Body of pancreas (tissue), 4 donors: ENCODE data around the gene CTPS2. TPM values are rescaled to one million over a fixed set of nuclear protein-coding genes. Genes with fewer than 3 reads are reported as not detected.

Source experiments
- ATAC-seq: fragments of 150-250 bp; one replicate; pipeline ENCODE4 v1.9.1; 2016
- DNase-seq, 4 donors: peaks; one replicate each; pipeline ENCODE4 v3.0.0-alpha.2; 2019
- H3K27ac ChIP-seq, 4 donors: fragments of 200-600 bp; sonication (generic); 1 replicate in 3 of 4; 2 replicates in 1 of 4; pipeline versions ENCODE4 v1.5.1 to v1.6.1; 2016 to 2019; ENCODE audit warnings: mild to moderate bottlenecking in 1 of 4, mixed read lengths in 1 of 4, moderate library complexity in 1 of 4
- H3K27me3 ChIP-seq, 2 donors: fragments of 200-600 bp; sonication (generic); one replicate each; pipeline ENCODE4 v1.6.0; 2016; ENCODE audit warnings: mild to moderate bottlenecking in 1 of 2
- H3K36me3 ChIP-seq, 2 donors: fragments of 200-600 bp; sonication (generic); replicated peaks in 1 of 2; 2 replicates each; pipeline ENCODE4 v1.5.1; 2016; ENCODE audit warnings: low read depth in 2 of 2; ENCODE audit not compliant: insufficient read depth in 1 of 2
- H3K4me1 ChIP-seq: fragments of 200-600 bp; sonication (generic); one replicate; pipeline ENCODE4 v1.6.0; 2016
- H3K4me3 ChIP-seq, 2 donors: fragments of 200-600 bp; sonication (generic); 1 replicate in 1 of 2; 2 replicates in 1 of 2; pipeline ENCODE4 v1.5.1; 2016 to 2019
- H3K9me3 ChIP-seq, 3 donors: fragments of 200-600 bp; sonication (generic); 1 replicate in 2 of 3; 2 replicates in 1 of 3; pipeline ENCODE4 v1.5.1; 2016
- POLR2A ChIP-seq, 3 donors: fragments of 450-650 bp; IDR thresholded peaks; one replicate each; pipeline ENCODE4 v1.6.1; 2016; ENCODE audit warnings: antibody characterized with exemption in 3 of 3, mild to moderate bottlenecking in 2 of 3
- WGBS, 2 donors: methylation state at CpG; one replicate each; pipeline ENCODE4 v1.1.5; 2017; 5-methylcytosine and 5-hydroxymethylcytosine counted together
- intact Hi-C: fragments of 100-400 bp; cut with DNase I; formaldehyde crosslinking; loops from one replicate; pipeline ENCODE4 v1.15.1; 2023
- total RNA-seq, 2 donors: library from RNA; depleted of rRNA; stranded (reverse); fragments of >200 nt; gene quantifications; one replicate each; pipeline ENCODE4 v1.1.0, GENCODE V29; 2016
- TF ChIP-seq, protein P1 (sequence below), 7 experiments: fragments of 450-650 bp in 4 of 7; fragments of 200-600 bp in 3 of 7; sonication (generic) in 3 of 7; IDR thresholded peaks; one replicate each; pipeline ENCODE4 v1.5.1; 2016 to 2019; ENCODE audit warnings: antibody characterized with exemption in 7 of 7

The CTPS2 gene
- total RNA-seq, 2 donors from 2014 or later: 13.2 to 16.6 TPM

- DNase-seq (no peak), ATAC-seq (no peak)
- no peak overlapping the region for H3K27ac ChIP-seq
- no peak overlapping the region for H3K4me3 ChIP-seq
- no peaks in the 10 kb centered on the region for H3K9me3 ChIP-seq
- intact Hi-C loops: no loop called here
- TF ChIP-seq POLR2A (IDR thresholded peaks at IDR 0.05): no peak
- TF ChIP-seq, protein P1, sequence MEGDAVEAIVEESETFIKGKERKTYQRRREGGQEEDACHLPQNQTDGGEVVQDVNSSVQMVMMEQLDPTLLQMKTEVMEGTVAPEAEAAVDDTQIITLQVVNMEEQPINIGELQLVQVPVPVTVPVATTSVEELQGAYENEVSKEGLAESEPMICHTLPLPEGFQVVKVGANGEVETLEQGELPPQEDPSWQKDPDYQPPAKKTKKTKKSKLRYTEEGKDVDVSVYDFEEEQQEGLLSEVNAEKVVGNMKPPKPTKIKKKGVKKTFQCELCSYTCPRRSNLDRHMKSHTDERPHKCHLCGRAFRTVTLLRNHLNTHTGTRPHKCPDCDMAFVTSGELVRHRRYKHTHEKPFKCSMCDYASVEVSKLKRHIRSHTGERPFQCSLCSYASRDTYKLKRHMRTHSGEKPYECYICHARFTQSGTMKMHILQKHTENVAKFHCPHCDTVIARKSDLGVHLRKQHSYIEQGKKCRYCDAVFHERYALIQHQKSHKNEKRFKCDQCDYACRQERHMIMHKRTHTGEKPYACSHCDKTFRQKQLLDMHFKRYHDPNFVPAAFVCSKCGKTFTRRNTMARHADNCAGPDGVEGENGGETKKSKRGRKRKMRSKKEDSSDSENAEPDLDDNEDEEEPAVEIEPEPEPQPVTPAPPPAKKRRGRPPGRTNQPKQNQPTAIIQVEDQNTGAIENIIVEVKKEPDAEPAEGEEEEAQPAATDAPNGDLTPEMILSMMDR (IDR thresholded peaks at IDR 0.05): no peak
- 70 to 71% methylated on average over 6 to 8 of the region's 8 CpGs for WGBS, 2 donors
- no peaks in the 10 kb centered on the region for H3K27me3 ChIP-seq
- H3K4me1 ChIP-seq: peaks cover 12% of the 10 kb centered on the region
- H3K36me3 ChIP-seq: no peaks in the 10 kb centered on the region
These were observed 2.0 kb upstream of the CTPS2 start for GRCh38 chrX:16714504-16714903.

GRCh38 chrX:16711893-16712547 is 449 bp downstream of the CTPS2 start:
- ATAC-seq: peak; percentile 51
- Histone ChIP-seq H3K9me3 (no peaks in the 10 kb centered on the region), H3K4me3 (peak overlapping the region; percentile 27 to 54), H3K36me3 (no peaks in the 10 kb centered on the region), H3K4me1 (peaks cover 12% of the 10 kb centered on the region), H3K27ac (peak overlapping the region; percentile 69 to 86 (median 85)), H3K27me3 (no peaks in the 10 kb centered on the region)
- no CpG with 5 or more reads among the region's 67 CpGs for WGBS, 2 donors
- TF ChIP-seq POLR2A (IDR thresholded peaks at IDR 0.05): no peak
- TF ChIP-seq, protein P1 (IDR thresholded peaks at IDR 0.05): no peak
- intact Hi-C loops: no loop called here
- peak in 1 of 4 donors; percentile 36 for DNase-seq

- peak overlapping the region; percentile 27 to 54 for H3K4me3 ChIP-seq
- no peaks in the 10 kb centered on the region for H3K27me3 ChIP-seq
- no peak for TF ChIP-seq POLR2A (IDR thresholded peaks at IDR 0.05)
- TF ChIP-seq, protein P1 (IDR thresholded peaks at IDR 0.05): no peak
- ATAC-seq: no peak
- H3K4me1 ChIP-seq: peaks cover 12% of the 10 kb centered on the region
- WGBS, 2 donors: 10% methylated on average over 9 of the region's 9 CpGs
- intact Hi-C loops: no loop called here
- no peaks in the 10 kb centered on the region for H3K36me3 ChIP-seq
- peak overlapping the region; percentile 17 to 86 (median 85) for H3K27ac ChIP-seq
- peak in 2 of 4 donors; percentile 7 to 10 for DNase-seq
- H3K9me3 ChIP-seq: no peaks in the 10 kb centered on the region
These were observed 1.2 kb downstream of the CTPS2 start for GRCh38 chrX:16711219-16711811.

- 69 to 78% methylated on average over 3 of the region's 3 CpGs for WGBS, 2 donors
- ATAC-seq (no peak), DNase-seq (no peak)
- H3K27me3 ChIP-seq: no peaks in the 10 kb centered on the region
- intact Hi-C loops: no loop called here
- H3K9me3 ChIP-seq: no peaks in the 10 kb centered on the region
- H3K4me3 ChIP-seq: no peak overlapping the region
- TF ChIP-seq, protein P1 (IDR thresholded peaks at IDR 0.05): no peak
- TF ChIP-seq POLR2A (IDR thresholded peaks at IDR 0.05): no peak
- no peaks in the 10 kb centered on the region for H3K36me3 ChIP-seq
- peaks cover 9% of the 10 kb centered on the region for H3K4me1 ChIP-seq
- no peak overlapping the region for H3K27ac ChIP-seq
These were observed 4.5 kb downstream of the CTPS2 start for GRCh38 chrX:16708016-16708415.
